Measurements from ENCODE around the gene BCORL1. TPM values are rescaled to one million over a fixed set of nuclear protein-coding genes. Genes with fewer than 3 reads are reported as not detected.

Gene BCORL1
- total RNA-seq, 1 donor from 2014 or later: 6.1 TPM

DNA sequence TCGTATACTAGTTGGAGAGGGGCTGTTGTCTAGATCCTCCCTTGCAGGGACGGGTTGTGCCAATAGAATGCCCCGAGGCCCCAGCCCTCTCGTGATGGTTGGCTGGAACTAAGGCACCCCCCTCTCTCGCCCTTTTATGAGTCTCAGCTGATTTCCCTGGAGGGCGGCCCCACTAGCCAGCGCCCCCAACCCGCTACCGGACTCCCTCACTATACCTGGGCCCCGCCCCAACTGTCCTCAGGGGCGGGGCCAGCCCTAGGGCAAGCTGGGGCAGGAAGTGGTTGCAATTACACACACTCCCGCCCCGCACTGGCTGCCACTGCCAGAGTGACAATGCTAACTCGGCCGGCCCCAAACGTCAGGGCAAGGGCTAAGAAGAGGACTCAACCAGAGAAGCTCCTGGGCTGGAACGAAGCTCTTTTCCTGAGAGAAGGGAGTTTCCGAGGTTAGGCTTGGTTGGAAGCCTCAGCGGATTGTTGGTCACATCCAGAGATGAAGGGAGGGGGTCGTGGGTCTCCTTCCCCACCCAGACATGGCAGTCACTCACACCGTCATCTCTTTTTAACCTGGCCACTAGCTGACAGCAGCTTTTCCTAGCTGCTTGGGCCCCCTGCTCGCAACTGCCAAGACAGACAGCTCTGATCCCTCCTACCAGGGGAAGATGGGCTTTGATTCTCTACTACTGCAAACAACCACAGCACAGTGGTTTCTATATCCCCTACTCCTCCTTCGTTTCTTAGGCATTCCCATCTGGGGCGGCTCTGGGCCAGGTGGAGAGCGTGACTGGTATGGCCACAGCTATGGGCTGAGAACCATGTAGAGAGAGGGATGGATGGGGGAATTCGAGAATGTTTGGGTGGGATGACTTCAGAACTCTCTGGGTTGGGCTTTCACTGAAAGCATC lies 21.0 kb upstream of the BCORL1 start:
- Histone ChIP-seq H3K4me1 (peaks cover 11% of the 10 kb centered on the region), H3K27ac (no peak overlapping the region), H3K36me3 (no peaks in the 10 kb centered on the region), H3K4me3 (peak overlapping the region; percentile 4 to 24), H3K9me3 (no peaks in the 10 kb centered on the region), H3K27me3 (no peaks in the 10 kb centered on the region)
- TF ChIP-seq POLR2AphosphoS5 (IDR thresholded peaks at IDR 0.05; ENCODE audit: insufficient read depth in 1 of 2, low read depth in 1 of 2): peak in 1 of 2 donors; percentile 33
- TF ChIP-seq, protein P1, sequence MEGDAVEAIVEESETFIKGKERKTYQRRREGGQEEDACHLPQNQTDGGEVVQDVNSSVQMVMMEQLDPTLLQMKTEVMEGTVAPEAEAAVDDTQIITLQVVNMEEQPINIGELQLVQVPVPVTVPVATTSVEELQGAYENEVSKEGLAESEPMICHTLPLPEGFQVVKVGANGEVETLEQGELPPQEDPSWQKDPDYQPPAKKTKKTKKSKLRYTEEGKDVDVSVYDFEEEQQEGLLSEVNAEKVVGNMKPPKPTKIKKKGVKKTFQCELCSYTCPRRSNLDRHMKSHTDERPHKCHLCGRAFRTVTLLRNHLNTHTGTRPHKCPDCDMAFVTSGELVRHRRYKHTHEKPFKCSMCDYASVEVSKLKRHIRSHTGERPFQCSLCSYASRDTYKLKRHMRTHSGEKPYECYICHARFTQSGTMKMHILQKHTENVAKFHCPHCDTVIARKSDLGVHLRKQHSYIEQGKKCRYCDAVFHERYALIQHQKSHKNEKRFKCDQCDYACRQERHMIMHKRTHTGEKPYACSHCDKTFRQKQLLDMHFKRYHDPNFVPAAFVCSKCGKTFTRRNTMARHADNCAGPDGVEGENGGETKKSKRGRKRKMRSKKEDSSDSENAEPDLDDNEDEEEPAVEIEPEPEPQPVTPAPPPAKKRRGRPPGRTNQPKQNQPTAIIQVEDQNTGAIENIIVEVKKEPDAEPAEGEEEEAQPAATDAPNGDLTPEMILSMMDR (IDR thresholded peaks at IDR 0.05): no peak
- TF ChIP-seq POLR2A (IDR thresholded peaks at IDR 0.05): no peak
- DNase-seq (ENCODE audit: extremely low spot score in 2 of 2): no peak
- intact Hi-C loops (cut with DNase I): no loop called here

- no peak for DNase-seq (ENCODE audit: extremely low spot score in 2 of 2)
- Histone ChIP-seq H3K4me1 (peaks cover 6% of the 10 kb centered on the region), H3K4me3 (no peak overlapping the region), H3K36me3 (no peaks in the 10 kb centered on the region), H3K27ac (no peak overlapping the region), H3K9me3 (no peaks in the 10 kb centered on the region), H3K27me3 (no peaks in the 10 kb centered on the region)
- TF ChIP-seq POLR2AphosphoS5 (IDR thresholded peaks at IDR 0.05; ENCODE audit: insufficient read depth in 1 of 2, low read depth in 1 of 2) (no peak), POLR2A (IDR thresholded peaks at IDR 0.05) (no peak)
- TF ChIP-seq, protein P1 (IDR thresholded peaks at IDR 0.05): no peak
- intact Hi-C loops (cut with DNase I): no loop called here
Measured at GRCh38 chrX:129963729-129964128, 18.7 kb upstream of the BCORL1 start.

- no peak for DNase-seq (ENCODE audit: extremely low spot score in 2 of 2)
- intact Hi-C loops (cut with DNase I): no loop called here
- H3K27ac ChIP-seq: no peak overlapping the region
- no peaks in the 10 kb centered on the region for H3K36me3 ChIP-seq
- H3K27me3 ChIP-seq: no peaks in the 10 kb centered on the region
- TF ChIP-seq POLR2AphosphoS5 (IDR thresholded peaks at IDR 0.05; ENCODE audit: insufficient read depth in 1 of 2, low read depth in 1 of 2): no peak
- no peaks in the 10 kb centered on the region for H3K9me3 ChIP-seq
- no peaks in the 10 kb centered on the region for H3K4me1 ChIP-seq
- no peak overlapping the region for H3K4me3 ChIP-seq
Measured at GRCh38 chrX:129965166-129965565, 17.3 kb upstream of the BCORL1 start.

GRCh38 chrX:129968968-129969367 lies 13.5 kb upstream of the BCORL1 start:
- DNase-seq (ENCODE audit: extremely low spot score in 2 of 2): no peak
- Histone ChIP-seq H3K36me3 (no peaks in the 10 kb centered on the region), H3K27ac (no peak overlapping the region), H3K27me3 (no peaks in the 10 kb centered on the region), H3K4me3 (no peak overlapping the region), H3K9me3 (no peaks in the 10 kb centered on the region), H3K4me1 (no peaks in the 10 kb centered on the region)
- intact Hi-C loops (cut with DNase I): no loop called here
- TF ChIP-seq POLR2A (IDR thresholded peaks at IDR 0.05) (no peak), POLR2AphosphoS5 (IDR thresholded peaks at IDR 0.05; ENCODE audit: insufficient read depth in 1 of 2, low read depth in 1 of 2) (no peak)
- TF ChIP-seq, protein P1 (IDR thresholded peaks at IDR 0.05): no peak

DNA sequence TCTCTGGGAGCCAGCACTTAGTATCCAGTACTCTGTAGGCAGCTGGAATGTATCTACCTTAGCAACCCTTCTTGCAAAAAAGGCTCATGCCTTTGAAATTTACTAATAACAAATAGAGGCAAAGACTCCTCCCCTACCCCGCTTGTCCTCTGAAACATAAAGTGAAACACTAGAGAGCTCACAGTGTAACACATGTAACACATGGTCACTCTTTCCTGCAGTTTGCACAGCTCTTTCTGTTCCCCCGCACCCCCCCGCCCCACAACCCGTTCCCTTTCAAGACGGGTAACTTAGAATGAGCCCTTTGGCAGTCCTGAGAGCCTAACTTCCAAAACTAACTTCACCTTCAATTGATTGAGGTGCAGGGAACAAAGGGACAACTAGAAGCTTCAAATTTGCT lies 6.0 kb upstream of the BCORL1 start:
- intact Hi-C loops (cut with DNase I): no loop called here

More for the DNA sequence above, 6.0 kb upstream of the BCORL1 start:
- Histone ChIP-seq H3K9me3 (no peaks in the 10 kb centered on the region), H3K27ac (no peak overlapping the region), H3K27me3 (no peaks in the 10 kb centered on the region), H3K4me1 (no peaks in the 10 kb centered on the region), H3K36me3 (no peaks in the 10 kb centered on the region), H3K4me3 (no peak overlapping the region)
- TF ChIP-seq POLR2A (IDR thresholded peaks at IDR 0.05) (no peak), POLR2AphosphoS5 (IDR thresholded peaks at IDR 0.05; ENCODE audit: insufficient read depth in 1 of 2, low read depth in 1 of 2) (no peak)
- TF ChIP-seq, protein P1 (IDR thresholded peaks at IDR 0.05): no peak
- DNase-seq (ENCODE audit: extremely low spot score in 2 of 2): no peak

All from vagina (tissue), 2 donors.